A673 (cell line): Measurements from ENCODE around the gene MRPL47.

ENCODE experiments used
- CTCF ChIP-seq: fragments of 300-800, 200-600 bp; sonication (generic); conservative IDR thresholded peaks from 2 replicates; pipeline ENCODE4 v1.5.1; 2017; ENCODE audit warnings: low read depth, mild to moderate bottlenecking, antibody characterized with exemption, low read length, moderate library complexity, mixed read lengths
- EZH2 ChIP-seq: fragments of 200-600 bp; sonication (generic); IDR thresholded peaks from 2 replicates; pipeline ENCODE4 v1.6.1; 2017; ENCODE audit warnings: borderline replicate concordance, low read depth, mild to moderate bottlenecking, mixed read lengths, antibody characterized with exemption, low read length; ENCODE audit not compliant: poor library complexity, severe bottlenecking

- TF ChIP-seq CTCF, result no peak
- TF ChIP-seq EZH2, result no peak
Measured at GRCh38 chr3:179590669-179591068, 13.8 kb downstream of the MRPL47 start.
